Right renal cortex interstitium (tissue), 3 donors: ENCODE data around the gene MTMR8. TPM values are rescaled to one million over a fixed set of nuclear protein-coding genes. Genes with fewer than 3 reads are reported as not detected.
"Not testable (repeated sequence)": the region's sequence is repeated elsewhere in the genome, so short reads cannot be mapped to it uniquely, and the experiment has no call there.

Experiments
- DNase-seq, 3 donors: peaks; one replicate each; pipeline ENCODE4 v3.0.0-alpha.2; 2013; ENCODE audit warnings: low read depth in 3 of 3, low spot score in 2 of 3
- polyA plus RNA-seq, 3 donors: library from polyadenylated mRNA; unstranded; fragments of 120-200 nt; gene quantifications; one replicate each; pipeline ENCODE4 v1.2.1, GENCODE V29; 2013; ENCODE audit not compliant: insufficient read length in 3 of 3

Gene MTMR8
- polyA plus RNA-seq = 1 to 10 TPM; 1.3 to 1.9 (median 1.8) TPM

- DNase-seq = peak; percentile 18 to 40 (median 36)
Observed at GRCh38 chrX:64394874-64395567, at the start of gene MTMR8. Gene MTMR8, minus strand, starts transcription at chrX:64395452. Its CDS starts 89 bp downstream, at chrX:64395363.

GRCh38 chrX:64439551-64439950 is 44.3 kb upstream of the MTMR8 start:
- DNase-seq = no peak

DNA sequence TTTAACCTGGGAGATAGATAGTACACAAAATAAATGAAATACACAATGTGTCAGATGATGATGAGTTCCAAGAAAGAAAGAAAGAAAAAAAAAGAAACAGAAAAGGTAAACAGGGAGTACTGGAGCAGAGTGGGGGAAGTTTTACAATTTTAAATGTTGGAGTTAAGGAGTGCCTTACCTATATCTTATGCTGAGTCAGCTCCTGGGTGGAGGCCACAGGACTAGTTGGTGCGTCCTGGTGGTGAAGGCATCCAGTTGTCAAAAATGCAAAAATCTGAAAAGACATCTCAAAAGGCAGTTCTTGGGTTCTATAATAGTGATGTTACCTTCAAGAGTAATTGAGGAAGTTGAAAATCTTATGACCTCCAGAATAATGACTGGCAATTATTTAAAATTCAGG is 42.4 kb upstream of the MTMR8 start:
- no peak for DNase-seq

GRCh38 chrX:64437218-64437617 is 42.0 kb upstream of the MTMR8 start:
- no peak for DNase-seq

DNA sequence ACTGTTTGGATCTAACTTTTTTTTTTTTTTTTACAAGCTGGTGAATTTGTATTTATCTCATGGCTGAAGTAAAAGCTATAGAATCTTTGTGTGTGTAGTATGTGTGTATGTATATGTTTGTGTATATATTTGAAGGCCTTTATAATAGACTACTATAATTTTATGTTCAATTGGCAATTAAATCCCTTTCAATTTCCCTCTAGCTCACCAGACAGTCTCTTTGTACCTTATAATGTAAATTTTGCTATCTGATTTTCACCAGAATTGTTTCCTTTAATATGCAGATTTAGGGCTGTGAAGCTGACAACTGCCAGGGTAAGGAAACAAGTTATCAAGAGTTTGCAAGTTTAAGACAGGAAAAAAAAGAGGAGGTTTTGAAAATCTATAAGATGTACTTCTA is 33.1 kb upstream of the MTMR8 start:
- no peak for DNase-seq

- no peak for DNase-seq
Observed at GRCh38 chrX:64427787-64428186, 32.5 kb upstream of the MTMR8 start.

DNA sequence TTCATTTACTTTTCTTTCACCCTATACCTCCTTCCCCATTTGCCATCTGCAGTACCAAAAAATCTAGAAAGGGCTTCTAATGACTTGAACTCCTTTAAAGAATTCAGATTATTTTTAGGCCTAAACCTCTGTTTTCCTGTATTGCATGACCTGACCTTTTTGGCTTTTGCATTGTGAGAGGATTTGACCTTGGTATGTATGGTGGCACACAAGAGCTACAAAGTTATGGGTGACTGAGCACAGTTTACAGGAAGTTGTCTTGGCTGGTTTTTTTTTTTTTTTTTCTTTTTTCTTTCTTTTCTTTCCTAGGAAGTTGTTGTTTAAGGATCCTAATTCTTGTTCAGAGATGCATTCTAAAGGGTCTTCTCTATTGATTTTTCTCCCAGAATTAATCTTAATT is 32.0 kb upstream of the MTMR8 start:
- no peak for DNase-seq

DNA sequence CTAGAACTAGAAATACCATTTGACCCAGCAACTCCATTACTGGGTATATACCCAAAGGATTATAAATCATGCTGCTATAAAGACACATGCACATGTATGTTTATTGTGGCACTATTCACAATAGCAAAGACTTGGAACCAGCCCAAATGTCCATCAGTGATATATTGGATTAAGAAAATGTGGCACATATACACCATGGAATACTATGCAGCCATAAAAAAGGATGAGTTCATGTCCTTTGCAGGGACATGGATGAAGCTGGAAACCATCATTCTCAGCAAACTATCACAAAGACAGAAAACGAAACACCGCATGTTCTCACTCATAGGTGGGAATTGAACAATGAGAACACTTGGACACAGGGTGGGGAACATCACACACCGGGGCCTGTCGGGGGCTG is 14.5 kb upstream of the MTMR8 start:
- DNase-seq = not testable (repeated sequence)

- no peak for DNase-seq
Observed at GRCh38 chrX:64398088-64398487, 2.8 kb upstream of the MTMR8 start.

GRCh38 chrX:64395568-64395929 is 297 bp upstream of the MTMR8 start:
- peak in 1 of 3 donors; percentile 10 for DNase-seq

- DNase-seq = no peak
Observed at GRCh38 chrX:64394059-64394873, 986 bp downstream of the MTMR8 start.

- DNase-seq = no peak
Observed at GRCh38 chrX:64389489-64389888, 5.8 kb downstream of the MTMR8 start.

- DNase-seq = not testable (repeated sequence)
Observed at GRCh38 chrX:64380789-64381188, 14.5 kb downstream of the MTMR8 start.

DNA sequence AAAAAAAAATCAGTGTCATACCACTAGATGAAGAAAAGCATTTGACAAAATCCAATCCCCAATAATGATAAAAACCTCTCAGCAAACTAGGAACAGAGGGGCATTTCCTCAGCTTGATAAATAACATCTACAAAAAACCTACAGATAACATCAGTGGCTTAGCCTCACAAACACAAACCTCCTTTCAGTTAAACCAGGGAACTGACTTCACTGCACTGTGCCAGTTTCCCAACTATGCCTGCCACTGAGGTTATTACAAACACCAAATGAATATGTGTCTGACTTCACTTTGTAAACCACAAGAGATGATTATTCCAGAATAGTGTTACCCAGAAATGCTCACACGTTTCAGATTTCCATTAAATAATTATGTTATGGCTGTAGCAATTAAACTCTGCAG is 15.3 kb downstream of the MTMR8 start:
- DNase-seq = no peak

DNA sequence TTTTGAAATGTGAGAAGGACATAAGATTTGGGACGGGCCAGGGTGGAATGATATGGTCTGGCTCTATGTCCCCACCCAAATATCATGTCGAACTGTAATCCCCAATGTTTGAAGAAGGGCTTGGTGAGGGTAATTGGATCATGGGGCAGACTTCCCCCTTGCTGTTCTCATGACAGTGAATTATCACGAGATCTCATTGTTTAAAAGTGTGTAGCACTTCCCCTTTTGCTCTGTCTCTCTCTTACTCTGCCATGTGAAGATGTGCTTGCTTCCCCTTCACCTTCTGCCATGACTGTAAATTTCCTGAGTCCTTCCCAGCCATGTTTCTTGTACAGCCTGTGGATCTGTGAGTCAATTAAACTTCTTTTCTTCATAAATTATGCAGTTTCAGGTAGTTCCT is 17.5 kb downstream of the MTMR8 start:
- DNase-seq = no peak

- DNase-seq = no peak
Observed at GRCh38 chrX:64352081-64352480, 43.2 kb downstream of the MTMR8 start.

DNA sequence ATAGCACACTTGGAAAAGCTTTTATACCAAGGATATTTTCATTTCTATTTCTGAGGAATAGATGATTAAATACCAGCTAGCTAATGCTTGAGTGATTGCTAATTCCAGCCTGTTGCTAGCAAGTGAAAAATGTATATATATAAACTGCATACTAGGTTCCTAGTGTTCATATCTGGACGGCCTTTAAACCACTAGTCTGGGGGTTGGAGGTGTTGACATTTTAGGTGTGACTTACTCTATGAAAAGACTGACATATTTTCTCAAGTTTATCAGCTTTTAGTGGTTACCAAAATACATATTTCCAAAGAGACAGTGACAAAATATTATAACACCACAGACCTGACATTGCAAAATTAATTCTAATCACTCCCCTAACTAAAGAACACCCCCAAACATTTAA is 44.7 kb downstream of the MTMR8 start:
- DNase-seq = no peak

- DNase-seq = no peak
Observed at GRCh38 chrX:64350047-64350446, 45.2 kb downstream of the MTMR8 start.

DNA sequence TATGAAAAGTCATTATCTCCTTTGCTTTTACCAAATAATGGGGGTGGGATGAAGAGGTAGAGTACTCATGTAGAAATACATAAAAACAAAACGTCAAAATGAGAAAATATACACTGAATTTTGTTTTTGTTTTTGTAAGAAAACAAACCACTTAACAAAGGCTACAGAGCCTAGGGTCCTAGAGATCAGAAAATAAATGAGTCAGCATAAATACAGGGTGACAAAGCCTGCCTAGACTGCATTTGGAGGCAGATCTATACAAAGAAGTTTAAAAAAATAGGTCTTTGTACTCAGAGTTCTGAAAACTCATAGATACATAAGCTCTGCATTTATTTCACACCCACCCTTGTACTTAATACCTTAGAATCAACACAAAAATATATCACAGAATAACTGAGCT is 52.4 kb downstream of the MTMR8 start:
- no peak for DNase-seq

DNA sequence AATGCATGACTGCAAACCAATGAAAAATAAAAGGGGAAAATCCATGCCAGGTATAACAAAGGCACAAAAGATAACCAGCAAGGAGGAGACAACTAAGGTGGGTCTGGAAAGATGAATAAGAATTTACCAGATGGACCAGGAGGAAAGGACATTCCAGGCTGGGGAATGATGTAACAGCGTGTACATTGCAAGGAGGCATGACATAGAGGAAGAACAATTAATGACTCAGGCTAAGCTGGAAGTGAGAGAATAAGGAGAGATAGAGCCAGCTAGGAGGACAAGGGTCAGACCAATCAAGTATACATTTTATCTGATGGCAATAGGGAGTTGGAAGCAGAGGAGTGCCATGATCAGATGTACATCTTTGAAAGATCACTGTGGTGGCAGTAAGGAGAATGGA is 57.0 kb downstream of the MTMR8 start:
- DNase-seq = no peak

GRCh38 chrX:64334467-64334866 is 60.8 kb downstream of the MTMR8 start:
- no peak for DNase-seq

DNA sequence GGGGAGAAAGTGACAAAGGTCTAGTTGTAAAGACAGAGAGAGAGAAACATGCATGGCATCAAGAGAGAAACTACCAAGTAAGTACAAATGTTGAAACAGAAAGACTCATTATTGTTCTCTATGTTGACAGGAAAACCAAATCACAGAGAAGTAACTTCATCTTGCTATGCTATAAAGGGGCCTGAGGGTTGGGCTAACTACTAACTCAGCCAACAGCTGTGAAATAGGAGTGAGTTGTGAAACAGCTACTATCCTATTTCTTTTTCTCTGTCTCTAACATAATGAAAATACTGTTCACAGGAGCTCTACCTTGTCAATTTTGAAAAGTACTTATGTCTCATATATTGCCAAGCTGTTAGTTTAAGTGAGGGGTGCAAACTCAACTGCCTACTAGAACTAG is 65.0 kb downstream of the MTMR8 start:
- no peak for DNase-seq
